ENCODE measurements around the gene GYPA. TPM values are rescaled to one million over a fixed set of nuclear protein-coding genes. Genes with fewer than 3 reads are reported as not detected.
"Not testable (repeated sequence)": the region's sequence is repeated elsewhere in the genome, so short reads cannot be mapped to it uniquely, and the experiment has no call there.

Gene GYPA
- total and polyA plus RNA-seq, 2 donors = 7.8 TPM; not detected in 1

GRCh38 chr4:144141493-144141892 is 975 bp upstream of the GYPA start:
- Histone ChIP-seq H3K27ac (ENCODE audit: low read depth) (no peak overlapping the region), H3K4me3 (ENCODE audit: low read depth, low read length) (no peak overlapping the region), H3K36me3 (ENCODE audit: insufficient read depth) (no peaks in the 10 kb centered on the region), H3K4me1 (ENCODE audit: insufficient read depth) (no peaks in the 10 kb centered on the region)
- 77% methylated on average over 2 of the region's 2 CpGs for WGBS
- DNase-seq (ENCODE audit: extremely low spot score) = no peak

GRCh38 chr4:144139991-144140390 is 527 bp downstream of the GYPA start:
- H3K4me1 ChIP-seq (ENCODE audit: insufficient read depth); H3K27ac ChIP-seq (ENCODE audit: low read depth); H3K4me3 ChIP-seq (ENCODE audit: low read depth, low read length); DNase-seq (ENCODE audit: extremely low spot score); H3K36me3 ChIP-seq (ENCODE audit: insufficient read depth): not testable (repeated sequence)
- 79% methylated on average over 4 of the region's 4 CpGs for WGBS

DNA sequence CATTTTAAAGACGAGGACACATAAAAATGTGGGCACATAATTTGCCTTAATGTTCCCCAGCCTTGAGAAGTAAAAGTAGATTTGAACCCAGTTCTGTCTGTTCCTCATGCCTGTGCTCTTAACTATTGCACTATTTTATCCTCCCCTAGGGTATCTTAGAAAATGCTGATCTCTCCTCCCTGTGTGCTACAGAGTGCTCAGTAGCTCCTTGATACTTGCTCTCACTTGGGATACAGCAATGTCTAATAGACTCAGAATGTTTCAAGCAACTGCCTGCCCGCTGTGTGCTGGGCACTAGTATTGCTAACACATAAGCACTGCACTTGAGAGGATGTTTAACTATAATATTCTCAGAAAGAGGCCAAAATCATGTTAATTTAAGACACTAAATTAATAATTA is 971 bp downstream of the GYPA start:
- H3K4me1 ChIP-seq (ENCODE audit: insufficient read depth); H3K4me3 ChIP-seq (ENCODE audit: low read depth, low read length); DNase-seq (ENCODE audit: extremely low spot score); H3K27ac ChIP-seq (ENCODE audit: low read depth); H3K36me3 ChIP-seq (ENCODE audit: insufficient read depth): not testable (repeated sequence)
- WGBS = 93% methylated on average over 2 of the region's 2 CpGs

DNA sequence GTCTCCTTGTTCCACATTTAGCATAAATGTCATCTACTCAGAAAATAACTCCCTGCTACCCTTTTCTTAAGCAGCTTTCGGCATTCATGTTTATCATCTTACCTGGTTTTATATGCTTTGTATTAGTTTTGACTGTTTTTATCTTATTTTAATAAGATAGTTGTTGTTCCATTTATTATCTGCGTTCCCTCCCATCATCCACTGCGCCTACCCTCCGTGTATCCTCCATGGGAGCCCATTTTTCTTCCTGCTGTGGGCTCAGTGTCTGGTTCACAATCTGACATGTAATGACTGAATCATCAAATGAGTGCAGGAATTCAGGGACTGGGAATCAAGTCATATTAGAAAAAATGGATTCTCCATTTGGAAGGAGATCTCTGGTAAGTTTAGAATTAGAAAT is 2.3 kb downstream of the GYPA start:
- not testable (repeated sequence) for H3K4me1 ChIP-seq (ENCODE audit: insufficient read depth); H3K4me3 ChIP-seq (ENCODE audit: low read depth, low read length); DNase-seq (ENCODE audit: extremely low spot score); H3K36me3 ChIP-seq (ENCODE audit: insufficient read depth); H3K27ac ChIP-seq (ENCODE audit: low read depth)
- WGBS = 91% methylated on average over 4 of the region's 4 CpGs

DNA sequence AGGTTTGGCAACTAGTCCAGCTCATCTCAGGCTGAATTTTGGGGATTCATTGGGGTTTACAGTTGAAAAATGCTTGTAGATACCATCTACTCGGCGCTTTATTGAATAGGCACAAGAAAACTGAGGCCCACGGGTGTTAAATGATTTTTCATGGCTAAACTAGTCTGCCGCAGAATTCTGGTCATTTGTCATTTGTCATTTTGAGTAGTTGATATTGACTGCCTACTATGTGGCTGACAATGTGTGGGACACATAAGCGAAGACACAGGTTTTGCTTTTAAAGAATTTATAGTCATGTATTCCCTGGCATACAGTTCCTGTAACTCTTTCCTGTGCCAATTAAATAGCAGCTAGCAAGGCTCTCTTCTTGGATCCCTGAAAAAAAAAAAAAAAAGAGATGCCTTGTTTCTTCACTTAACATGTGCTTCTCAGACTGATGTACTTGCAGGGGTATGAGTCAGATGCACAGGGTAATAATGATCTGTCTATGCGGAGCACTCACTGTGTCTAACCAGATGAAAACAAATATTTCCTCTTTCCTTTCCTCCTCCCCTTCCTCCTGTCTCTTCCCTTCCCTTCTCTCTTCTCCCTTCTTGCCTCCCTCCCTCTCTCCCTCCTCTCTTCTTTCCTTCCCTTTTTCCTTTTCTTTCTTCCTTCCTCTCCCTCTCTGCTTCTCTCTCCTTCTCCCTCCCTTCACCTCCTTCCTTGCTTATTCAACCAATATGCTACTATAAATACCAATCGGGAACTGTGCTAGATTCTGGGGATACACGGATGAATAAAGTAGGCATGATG is 3.2 kb downstream of the GYPA start:
- not testable (repeated sequence) for H3K4me1 ChIP-seq (ENCODE audit: insufficient read depth); DNase-seq (ENCODE audit: extremely low spot score); H3K36me3 ChIP-seq (ENCODE audit: insufficient read depth); H3K27ac ChIP-seq (ENCODE audit: low read depth); H3K4me3 ChIP-seq (ENCODE audit: low read depth, low read length)
- 83% methylated on average over 8 of the region's 8 CpGs for WGBS

DNA sequence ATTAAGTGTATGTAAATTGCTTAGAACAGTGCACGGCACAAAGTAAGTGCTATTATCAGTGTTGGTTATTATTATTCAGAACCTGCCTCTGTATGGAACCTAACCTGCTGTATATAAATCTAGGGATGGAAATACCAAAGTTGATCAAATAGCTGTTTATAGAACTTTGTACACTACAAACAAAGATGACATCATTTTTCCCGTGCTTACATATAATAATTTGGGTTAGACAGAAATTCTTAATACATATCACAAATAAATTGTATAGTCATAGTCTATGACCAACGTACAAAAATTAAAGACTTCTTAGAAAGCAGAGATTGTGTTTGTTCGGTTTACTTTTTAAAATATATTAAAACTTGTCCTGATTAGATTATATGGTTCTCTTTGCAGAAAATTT is 4.3 kb downstream of the GYPA start:
- WGBS = 92% methylated on average over 4 of the region's 4 CpGs
- DNase-seq (ENCODE audit: extremely low spot score); H3K4me3 ChIP-seq (ENCODE audit: low read depth, low read length); H3K27ac ChIP-seq (ENCODE audit: low read depth); H3K4me1 ChIP-seq (ENCODE audit: insufficient read depth); H3K36me3 ChIP-seq (ENCODE audit: insufficient read depth): not testable (repeated sequence)

GRCh38 chr4:144130167-144130566 is 10.4 kb downstream of the GYPA start:
- not testable (repeated sequence) for DNase-seq (ENCODE audit: extremely low spot score); H3K27ac ChIP-seq (ENCODE audit: low read depth); H3K4me3 ChIP-seq (ENCODE audit: low read depth, low read length); H3K36me3 ChIP-seq (ENCODE audit: insufficient read depth); H3K4me1 ChIP-seq (ENCODE audit: insufficient read depth)
- WGBS = 94% methylated on average over 1 of the region's 1 CpG

GRCh38 chr4:144129336-144129875 is 11.1 kb downstream of the GYPA start:
- WGBS = 86% methylated on average over 4 of the region's 4 CpGs
- not testable (repeated sequence) for H3K4me1 ChIP-seq (ENCODE audit: insufficient read depth); H3K4me3 ChIP-seq (ENCODE audit: low read depth, low read length); DNase-seq (ENCODE audit: extremely low spot score); H3K27ac ChIP-seq (ENCODE audit: low read depth); H3K36me3 ChIP-seq (ENCODE audit: insufficient read depth)

- WGBS = 48% methylated on average over 5 of the region's 5 CpGs
- DNase-seq (ENCODE audit: extremely low spot score); H3K36me3 ChIP-seq (ENCODE audit: insufficient read depth); H3K27ac ChIP-seq (ENCODE audit: low read depth); H3K4me1 ChIP-seq (ENCODE audit: insufficient read depth); H3K4me3 ChIP-seq (ENCODE audit: low read depth, low read length): not testable (repeated sequence)
Observed at GRCh38 chr4:144128709-144129320, 11.7 kb downstream of the GYPA start.

DNA sequence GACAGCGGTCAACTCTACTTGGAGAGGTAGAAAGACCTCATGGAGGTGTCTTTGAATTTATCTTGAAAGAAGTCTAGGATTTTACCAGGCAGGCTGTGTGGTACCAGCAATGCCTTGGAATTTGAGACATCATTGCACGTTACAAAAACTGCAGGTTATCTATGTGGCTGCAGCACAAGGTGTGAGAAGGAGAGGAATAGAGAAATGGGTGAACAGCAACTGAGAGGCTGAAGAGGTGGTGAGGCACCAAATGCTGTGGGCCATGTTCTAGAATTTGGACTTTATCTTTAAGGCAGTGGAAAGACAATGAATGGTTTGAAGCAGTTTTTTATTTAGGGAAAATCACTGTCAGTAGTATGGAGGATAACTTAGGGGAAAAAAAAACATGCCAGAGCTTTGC is 15.4 kb downstream of the GYPA start:
- not testable (repeated sequence) for DNase-seq (ENCODE audit: extremely low spot score); H3K36me3 ChIP-seq (ENCODE audit: insufficient read depth); H3K4me3 ChIP-seq (ENCODE audit: low read depth, low read length); H3K4me1 ChIP-seq (ENCODE audit: insufficient read depth); H3K27ac ChIP-seq (ENCODE audit: low read depth)
- 78% methylated on average over 1 of the region's 2 CpGs for WGBS

DNA sequence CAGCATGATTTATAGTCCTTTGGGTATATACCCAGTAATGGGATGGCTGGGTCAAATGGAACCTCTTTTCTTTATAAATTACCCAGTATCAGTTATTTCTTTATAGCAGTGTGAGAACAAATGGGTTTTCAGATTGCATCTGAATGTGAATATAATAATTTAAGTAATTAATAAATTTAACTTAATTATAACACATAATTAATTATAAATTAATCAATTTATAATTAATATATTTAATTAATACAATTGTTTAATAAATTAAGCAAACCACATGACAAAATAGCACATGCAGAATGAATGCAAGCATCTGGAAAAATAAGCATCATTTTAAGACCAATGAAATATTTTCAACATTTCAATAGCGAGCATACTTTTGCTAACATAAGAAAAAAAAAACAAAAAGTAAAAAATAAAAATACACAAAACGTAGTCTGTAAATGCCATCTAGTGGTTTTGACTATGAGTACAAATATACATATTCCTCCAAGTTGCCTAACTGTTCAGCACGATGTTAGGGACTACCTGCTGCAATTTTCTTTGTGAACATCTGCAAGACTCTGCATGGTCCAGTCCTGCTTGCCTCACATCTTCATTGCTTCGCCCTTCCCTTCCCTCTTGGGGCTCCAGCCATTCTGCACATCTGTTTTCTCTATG is 16.4 kb downstream of the GYPA start:
- DNase-seq (ENCODE audit: extremely low spot score); H3K27ac ChIP-seq (ENCODE audit: low read depth); H3K4me3 ChIP-seq (ENCODE audit: low read depth, low read length); H3K4me1 ChIP-seq (ENCODE audit: insufficient read depth); H3K36me3 ChIP-seq (ENCODE audit: insufficient read depth): not testable (repeated sequence)
- 72% methylated on average over 4 of the region's 4 CpGs for WGBS

DNA sequence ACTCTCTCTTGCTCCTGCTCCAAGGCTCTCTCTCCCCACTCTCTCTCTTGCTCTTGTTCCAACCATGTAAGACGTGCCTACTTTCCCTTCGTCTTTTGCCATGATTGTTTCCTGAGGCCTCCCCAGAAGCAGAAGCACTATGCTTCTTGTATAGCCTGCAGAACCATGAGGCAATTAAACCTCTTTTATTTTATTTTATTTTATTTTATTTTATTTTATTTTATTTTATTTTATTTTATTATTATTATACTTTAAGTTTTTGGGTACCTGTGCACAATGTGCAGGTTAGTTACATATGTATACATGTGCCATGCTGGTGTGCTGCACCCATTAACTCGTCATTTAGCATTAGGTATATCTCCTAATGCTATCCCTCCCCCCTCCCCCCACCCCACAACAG is 17.2 kb downstream of the GYPA start:
- 83% methylated on average over 3 of the region's 3 CpGs for WGBS
- not testable (repeated sequence) for H3K4me1 ChIP-seq (ENCODE audit: insufficient read depth); H3K36me3 ChIP-seq (ENCODE audit: insufficient read depth); H3K4me3 ChIP-seq (ENCODE audit: low read depth, low read length); H3K27ac ChIP-seq (ENCODE audit: low read depth); DNase-seq (ENCODE audit: extremely low spot score)

- not testable (repeated sequence) for H3K4me3 ChIP-seq (ENCODE audit: low read depth, low read length); H3K36me3 ChIP-seq (ENCODE audit: insufficient read depth); DNase-seq (ENCODE audit: extremely low spot score); H3K4me1 ChIP-seq (ENCODE audit: insufficient read depth); H3K27ac ChIP-seq (ENCODE audit: low read depth)
- 83% methylated on average over 5 of the region's 5 CpGs for WGBS
Observed at GRCh38 chr4:144119752-144120151, 20.8 kb downstream of the GYPA start.

DNA sequence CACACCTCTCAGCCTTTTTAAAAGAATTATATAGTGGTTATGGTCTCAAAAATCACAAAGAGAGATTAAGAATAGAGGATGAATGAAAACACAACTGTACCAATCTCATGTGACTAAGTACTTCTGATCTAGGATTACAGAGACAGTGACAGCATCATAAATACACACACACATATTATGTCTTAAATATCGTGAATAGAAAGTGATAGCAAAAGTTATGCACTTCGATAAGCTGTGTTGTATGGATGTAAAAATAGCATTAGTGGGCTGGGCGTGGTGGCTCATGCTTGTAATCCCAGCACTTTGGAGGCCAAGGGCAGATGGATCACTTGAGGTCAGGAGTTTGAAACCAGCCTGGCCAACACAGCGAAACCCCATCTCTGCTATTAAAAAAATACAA is 25.0 kb downstream of the GYPA start:
- WGBS = 83% methylated on average over 4 of the region's 4 CpGs
- H3K36me3 ChIP-seq (ENCODE audit: insufficient read depth) = no peaks in the 10 kb centered on the region
- no peak for DNase-seq (ENCODE audit: extremely low spot score)
- H3K4me1 ChIP-seq (ENCODE audit: insufficient read depth) = no peaks in the 10 kb centered on the region
- no peak overlapping the region for H3K27ac ChIP-seq (ENCODE audit: low read depth)
- no peak overlapping the region for H3K4me3 ChIP-seq (ENCODE audit: low read depth, low read length)

Measured in urinary bladder (tissue), 4 donors.